Panc1 (cell line): ENCODE measurements around the gene MANF. TPM values are rescaled to one million over a fixed set of nuclear protein-coding genes. Genes with fewer than 3 reads are reported as not detected.

Experiments
- ATAC-seq: fragments of 200-7000 bp; cut with Tn5 transposase; 2 replicates; pipeline ENCODE4 v1.9.1; 2020; ENCODE audit warnings: mild to moderate bottlenecking, moderate library complexity
- BruUV-seq: library from RNA; stranded (reverse); fragments of 400-500 nt; replicated peaks from 2 replicates; lab custom pipeline; 2021; lab: Mats Ljungman, UMichigan
- CTCF ChIA-PET: fragments of 300-600 bp; sonication (Branson Sonifier 250); formaldehyde crosslinking; loops from one replicate; lab custom pipeline; 2022; ENCODE audit warnings: antibody characterized with exemption; lab: Charles Lee
- POLR2A ChIA-PET: fragments of 300-600 bp; sonication (Branson Sonifier 250); formaldehyde crosslinking; loops from one replicate; lab custom pipeline; 2022; ENCODE audit warnings: antibody characterized with exemption; lab: Charles Lee
- DNase-seq: peaks from one replicate; pipeline ENCODE4 v3.0.0-alpha.2; 2010; ENCODE audit warnings: low read depth, low spot score
- H3K27ac ChIP-seq: 2 replicates; pipeline ENCODE4 v1.5.1; 2011; ENCODE audit warnings: mild to moderate bottlenecking, low read length, inconsistent platforms
- H3K27me3 ChIP-seq: fragments of 200-500 bp; sonication (Bioruptor generic); 2 replicates; pipeline ENCODE4 v1.6.0; 2014; ENCODE audit warnings: low read length, inconsistent platforms; ENCODE audit not compliant: control insufficient read depth, insufficient read depth
- H3K36me3 ChIP-seq: fragments of 200-500 bp; sonication (Bioruptor generic); 2 replicates; pipeline ENCODE4 v1.5.1; 2014; ENCODE audit warnings: inconsistent platforms, mild to moderate bottlenecking, low read length, moderate library complexity; ENCODE audit not compliant: control insufficient read depth, insufficient read depth
- H3K4me1 ChIP-seq: 2 replicates; pipeline ENCODE4 v1.5.1; 2011; ENCODE audit warnings: inconsistent platforms, mild to moderate bottlenecking, low read length, moderate library complexity; ENCODE audit not compliant: control insufficient read depth, insufficient read depth
- H3K4me3 ChIP-seq, 2 experiments: 2 replicates each; pipeline ENCODE4 v1.5.1; 2011 to 2012; ENCODE audit warnings: low read depth in 2 of 2, low read length in 2 of 2, mild to moderate bottlenecking in 2 of 2, inconsistent platforms in 1 of 2, moderate library complexity in 1 of 2
- H3K9me3 ChIP-seq: fragments of 200-500 bp; sonication (Bioruptor generic); 2 replicates; pipeline ENCODE4 v1.5.1; 2014; ENCODE audit warnings: low read depth, mild to moderate bottlenecking, inconsistent platforms, low read length, moderate library complexity; ENCODE audit not compliant: control insufficient read depth, insufficient read depth
- POLR2AphosphoS5 ChIP-seq: IDR thresholded peaks from 2 replicates; pipeline ENCODE4 v1.6.1; 2012; ENCODE audit warnings: mild to moderate bottlenecking, low read depth, low read length, moderate library complexity
- SIN3A ChIP-seq: IDR thresholded peaks from 2 replicates; pipeline ENCODE4 v1.6.1; 2012; ENCODE audit warnings: low read depth, mild to moderate bottlenecking, low read length, moderate library complexity, borderline replicate concordance; ENCODE audit not compliant: insufficient read depth
- TCF7L2 ChIP-seq: IDR thresholded peaks from 2 replicates; pipeline ENCODE4 v1.6.1; 2011; ENCODE audit warnings: mild to moderate bottlenecking, low read depth, low read length, inconsistent platforms
- in situ Hi-C: cut with HindIII; loops from 2 replicates; pipeline ENCODE4 v1.10.0; 2016; ENCODE audit warnings: low sequenced_read_pairs, low pct_unique_long_range_greater_than_20kb
- intact Hi-C: fragments of 100-400 bp; cut with micrococcal nuclease; formaldehyde crosslinking; loops from one replicate; pipeline ENCODE4 v1.10.0; 2022; ENCODE audit not compliant: unreplicated experiment
- total RNA-seq: library from RNA; stranded (reverse); gene quantifications from one replicate; pipeline ENCODE4 v1.2.1, GENCODE V29; 2021; ENCODE audit not compliant: unreplicated experiment
- TF ChIP-seq, protein P1 (sequence below), 2 experiments: IDR thresholded peaks; 2 replicates each; pipeline ENCODE4 v1.6.1; 2011 to 2012; ENCODE audit warnings: low read depth in 2 of 2, control low read depth in 1 of 2, low read length in 1 of 2, mild to moderate bottlenecking in 1 of 2, moderate library complexity in 1 of 2; ENCODE audit not compliant: insufficient read depth in 1 of 2
- TF ChIP-seq, protein P2 (sequence below): fragments of 450-650 bp; IDR thresholded peaks from 2 replicates; pipeline ENCODE4 v1.5.1; 2017; ENCODE audit warnings: mild to moderate bottlenecking

MANF gene
- total RNA-seq, 1 experiment from 2014 or later: 69.9 TPM

DNA sequence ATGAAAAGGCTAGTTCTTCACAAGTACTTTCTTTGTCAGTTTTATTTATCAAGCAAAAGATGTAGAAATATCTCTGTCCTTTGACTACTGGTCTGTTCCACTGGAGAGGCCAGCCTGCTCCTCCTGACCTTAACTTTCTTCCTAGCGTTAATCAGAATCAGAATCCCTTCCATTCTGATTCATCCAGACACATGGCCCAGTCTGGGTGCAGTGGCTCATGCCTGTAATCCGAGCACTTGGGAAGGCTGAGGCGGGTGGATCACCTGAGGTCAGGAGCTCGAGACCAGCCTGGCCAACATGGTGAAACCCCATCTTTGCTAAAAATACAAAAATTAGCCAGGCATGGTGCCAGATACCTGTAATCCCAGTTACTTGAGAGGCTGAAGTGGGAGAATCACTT, 32.0 kb upstream of the MANF start:
- CTCF ChIA-PET: no interaction called here
- H3K4me1 ChIP-seq: no peaks in the 10 kb centered on the region
- no peaks in the 10 kb centered on the region for H3K27me3 ChIP-seq
- intact Hi-C loops: no loop called here
- no peak overlapping the region for H3K4me3 ChIP-seq
- in situ Hi-C loops: no loop called here
- no peaks in the 10 kb centered on the region for H3K9me3 ChIP-seq
- no peaks in the 10 kb centered on the region for H3K36me3 ChIP-seq
- ATAC-seq: no peak
- DNase-seq: no peak
- TF ChIP-seq, protein P1, sequence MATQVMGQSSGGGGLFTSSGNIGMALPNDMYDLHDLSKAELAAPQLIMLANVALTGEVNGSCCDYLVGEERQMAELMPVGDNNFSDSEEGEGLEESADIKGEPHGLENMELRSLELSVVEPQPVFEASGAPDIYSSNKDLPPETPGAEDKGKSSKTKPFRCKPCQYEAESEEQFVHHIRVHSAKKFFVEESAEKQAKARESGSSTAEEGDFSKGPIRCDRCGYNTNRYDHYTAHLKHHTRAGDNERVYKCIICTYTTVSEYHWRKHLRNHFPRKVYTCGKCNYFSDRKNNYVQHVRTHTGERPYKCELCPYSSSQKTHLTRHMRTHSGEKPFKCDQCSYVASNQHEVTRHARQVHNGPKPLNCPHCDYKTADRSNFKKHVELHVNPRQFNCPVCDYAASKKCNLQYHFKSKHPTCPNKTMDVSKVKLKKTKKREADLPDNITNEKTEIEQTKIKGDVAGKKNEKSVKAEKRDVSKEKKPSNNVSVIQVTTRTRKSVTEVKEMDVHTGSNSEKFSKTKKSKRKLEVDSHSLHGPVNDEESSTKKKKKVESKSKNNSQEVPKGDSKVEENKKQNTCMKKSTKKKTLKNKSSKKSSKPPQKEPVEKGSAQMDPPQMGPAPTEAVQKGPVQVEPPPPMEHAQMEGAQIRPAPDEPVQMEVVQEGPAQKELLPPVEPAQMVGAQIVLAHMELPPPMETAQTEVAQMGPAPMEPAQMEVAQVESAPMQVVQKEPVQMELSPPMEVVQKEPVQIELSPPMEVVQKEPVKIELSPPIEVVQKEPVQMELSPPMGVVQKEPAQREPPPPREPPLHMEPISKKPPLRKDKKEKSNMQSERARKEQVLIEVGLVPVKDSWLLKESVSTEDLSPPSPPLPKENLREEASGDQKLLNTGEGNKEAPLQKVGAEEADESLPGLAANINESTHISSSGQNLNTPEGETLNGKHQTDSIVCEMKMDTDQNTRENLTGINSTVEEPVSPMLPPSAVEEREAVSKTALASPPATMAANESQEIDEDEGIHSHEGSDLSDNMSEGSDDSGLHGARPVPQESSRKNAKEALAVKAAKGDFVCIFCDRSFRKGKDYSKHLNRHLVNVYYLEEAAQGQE (IDR thresholded peaks at IDR 0.05; ENCODE audit: insufficient read depth in 1 of 2, low read depth in 2 of 2, low read length in 1 of 2): no peak
- TF ChIP-seq, protein P2, sequence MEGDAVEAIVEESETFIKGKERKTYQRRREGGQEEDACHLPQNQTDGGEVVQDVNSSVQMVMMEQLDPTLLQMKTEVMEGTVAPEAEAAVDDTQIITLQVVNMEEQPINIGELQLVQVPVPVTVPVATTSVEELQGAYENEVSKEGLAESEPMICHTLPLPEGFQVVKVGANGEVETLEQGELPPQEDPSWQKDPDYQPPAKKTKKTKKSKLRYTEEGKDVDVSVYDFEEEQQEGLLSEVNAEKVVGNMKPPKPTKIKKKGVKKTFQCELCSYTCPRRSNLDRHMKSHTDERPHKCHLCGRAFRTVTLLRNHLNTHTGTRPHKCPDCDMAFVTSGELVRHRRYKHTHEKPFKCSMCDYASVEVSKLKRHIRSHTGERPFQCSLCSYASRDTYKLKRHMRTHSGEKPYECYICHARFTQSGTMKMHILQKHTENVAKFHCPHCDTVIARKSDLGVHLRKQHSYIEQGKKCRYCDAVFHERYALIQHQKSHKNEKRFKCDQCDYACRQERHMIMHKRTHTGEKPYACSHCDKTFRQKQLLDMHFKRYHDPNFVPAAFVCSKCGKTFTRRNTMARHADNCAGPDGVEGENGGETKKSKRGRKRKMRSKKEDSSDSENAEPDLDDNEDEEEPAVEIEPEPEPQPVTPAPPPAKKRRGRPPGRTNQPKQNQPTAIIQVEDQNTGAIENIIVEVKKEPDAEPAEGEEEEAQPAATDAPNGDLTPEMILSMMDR: no peak
- no peak for TF ChIP-seq SIN3A
- TF ChIP-seq POLR2AphosphoS5: no peak
- TF ChIP-seq TCF7L2: no peak
- POLR2A ChIA-PET: no interaction called here
- BruUV-seq: no TSS peak
- H3K27ac ChIP-seq: no peak overlapping the region

DNA sequence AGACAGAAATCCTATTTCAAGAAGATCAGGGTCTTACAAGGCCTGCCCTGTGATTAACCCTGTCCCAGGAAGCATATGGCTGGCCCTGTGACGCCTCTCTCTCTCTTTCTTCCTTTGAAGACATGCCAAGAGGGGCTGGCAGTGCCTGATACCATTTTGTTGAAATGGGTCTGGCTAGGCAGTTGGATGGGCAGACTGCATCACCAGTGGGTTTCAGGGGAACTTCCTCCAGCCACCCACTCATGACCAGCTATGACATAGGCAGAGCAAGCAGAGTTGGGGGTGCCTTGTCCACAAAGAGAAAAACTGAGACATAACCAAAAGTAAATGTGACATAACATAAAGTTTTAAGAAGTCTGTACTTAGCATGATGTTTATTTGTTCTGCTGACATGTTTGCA, 31.4 kb upstream of the MANF start:
- POLR2A ChIA-PET: no interaction called here

More for the DNA sequence above, 31.4 kb upstream of the MANF start:
- DNase-seq (no peak), ATAC-seq (no peak)
- no peaks in the 10 kb centered on the region for H3K4me1 ChIP-seq
- no TSS peak for BruUV-seq
- no peak for TF ChIP-seq SIN3A
- TF ChIP-seq, protein P2: no peak
- TF ChIP-seq, protein P1 (IDR thresholded peaks at IDR 0.05; ENCODE audit: insufficient read depth in 1 of 2, low read depth in 2 of 2, low read length in 1 of 2): no peak
- TF ChIP-seq TCF7L2: no peak
- TF ChIP-seq POLR2AphosphoS5: no peak
- no peaks in the 10 kb centered on the region for H3K36me3 ChIP-seq
- no peaks in the 10 kb centered on the region for H3K9me3 ChIP-seq
- no peak overlapping the region for H3K27ac ChIP-seq
- in situ Hi-C loops: no loop called here
- intact Hi-C loops: no loop called here
- CTCF ChIA-PET: no interaction called here
- no peak overlapping the region for H3K4me3 ChIP-seq
- no peaks in the 10 kb centered on the region for H3K27me3 ChIP-seq
